ENCODE measurements around the gene IL21. TPM values are rescaled to one million over a fixed set of nuclear protein-coding genes. Genes with fewer than 3 reads are reported as not detected.

Gene IL21
- total RNA-seq, 1 experiment from 2014 or later = not detected

GRCh38 chr4:122616915-122617596 lies 3.8 kb downstream of the IL21 start:
- Histone ChIP-seq H3K23me2 (ENCODE audit: insufficient read length, low read depth, low read length, poor library complexity, severe bottlenecking) (no peaks in the 10 kb centered on the region), H3K9ac (ENCODE audit: extremely low read depth, insufficient read length, low read length) (no peak overlapping the region), H3K4ac (ENCODE audit: low read depth, low read length) (no peak overlapping the region), H4K91ac (ENCODE audit: insufficient read length, low read depth, low read length) (no peak overlapping the region), H3T11ph (ENCODE audit: low read length) (no peak overlapping the region), H2BK15ac (ENCODE audit: low read depth, low read length) (no peak overlapping the region), H3K27me3 (ENCODE audit: insufficient read depth, low read length) (no peaks in the 10 kb centered on the region), H3K79me1 (ENCODE audit: insufficient read depth, low read depth, low read length, poor library complexity, severe bottlenecking) (no peaks in the 10 kb centered on the region), H2BK12ac (ENCODE audit: insufficient read length, low read depth, low read length) (no peak overlapping the region), H4K8ac (replicated peaks; ENCODE audit: insufficient read length, low read depth, low read length) (no peak overlapping the region), H2AFZ (ENCODE audit: low read length) (no peak overlapping the region), H3K4me2 (ENCODE audit: insufficient read depth, insufficient read length, low read length) (no peak overlapping the region), H4K5ac (ENCODE audit: insufficient read length, low read depth, low read length) (no peak overlapping the region), H3K14ac (ENCODE audit: insufficient read depth, low read length) (no peak overlapping the region), H2BK5ac (ENCODE audit: insufficient read length, low read length) (no peak overlapping the region), H3K4me1 (ENCODE audit: insufficient read depth, low read length) (peaks cover 4% of the 10 kb centered on the region), H2BK120ac (ENCODE audit: low read depth, low read length, poor library complexity, severe bottlenecking) (no peak overlapping the region), H3K27ac (ENCODE audit: insufficient read length, low read depth, low read length) (no peak overlapping the region), H2AK5ac (ENCODE audit: insufficient read length, low read length) (no peak overlapping the region), H3K23ac (ENCODE audit: insufficient read length, low read depth, low read length) (no peak overlapping the region), H3K9me3 (ENCODE audit: control insufficient read depth, low read depth, low read length) (no peaks in the 10 kb centered on the region), H2BK20ac (ENCODE audit: low read depth, low read length, poor library complexity, severe bottlenecking) (no peak overlapping the region), H3K79me2 (ENCODE audit: insufficient read depth, low read length) (no peaks in the 10 kb centered on the region), H3K56ac (ENCODE audit: insufficient read length, low read depth, low read length) (no peak overlapping the region), H4K20me1 (ENCODE audit: control insufficient read depth, insufficient read depth, insufficient read length) (no peaks in the 10 kb centered on the region), H3K18ac (ENCODE audit: insufficient read length, low read depth, low read length) (no peak overlapping the region)
- Mint-ChIP-seq H3K4me1 (peaks cover 18 to 25% of the 10 kb centered on the region in 2 experiments), H3K27me3 (ENCODE audit: low read depth) (no peaks in the 10 kb centered on the region), H3K9me3 (no peaks in the 10 kb centered on the region), H3K27ac (no peak overlapping the region), H3K36me3 (ENCODE audit: insufficient read depth in 1 of 3, low read depth in 3 of 3) (no peaks in the 10 kb centered on the region), H3K4me3 (no peak overlapping the region)
- WGBS (ENCODE audit: extremely low coverage, insufficient read length, low lambda C conversion rate) = no CpG with 5 or more reads among the region's 6 CpGs
- DNase-seq = no peak
- TF ChIP-seq, protein P1, sequence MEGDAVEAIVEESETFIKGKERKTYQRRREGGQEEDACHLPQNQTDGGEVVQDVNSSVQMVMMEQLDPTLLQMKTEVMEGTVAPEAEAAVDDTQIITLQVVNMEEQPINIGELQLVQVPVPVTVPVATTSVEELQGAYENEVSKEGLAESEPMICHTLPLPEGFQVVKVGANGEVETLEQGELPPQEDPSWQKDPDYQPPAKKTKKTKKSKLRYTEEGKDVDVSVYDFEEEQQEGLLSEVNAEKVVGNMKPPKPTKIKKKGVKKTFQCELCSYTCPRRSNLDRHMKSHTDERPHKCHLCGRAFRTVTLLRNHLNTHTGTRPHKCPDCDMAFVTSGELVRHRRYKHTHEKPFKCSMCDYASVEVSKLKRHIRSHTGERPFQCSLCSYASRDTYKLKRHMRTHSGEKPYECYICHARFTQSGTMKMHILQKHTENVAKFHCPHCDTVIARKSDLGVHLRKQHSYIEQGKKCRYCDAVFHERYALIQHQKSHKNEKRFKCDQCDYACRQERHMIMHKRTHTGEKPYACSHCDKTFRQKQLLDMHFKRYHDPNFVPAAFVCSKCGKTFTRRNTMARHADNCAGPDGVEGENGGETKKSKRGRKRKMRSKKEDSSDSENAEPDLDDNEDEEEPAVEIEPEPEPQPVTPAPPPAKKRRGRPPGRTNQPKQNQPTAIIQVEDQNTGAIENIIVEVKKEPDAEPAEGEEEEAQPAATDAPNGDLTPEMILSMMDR (conservative IDR thresholded peaks at IDR 0.05) = no peak

Data from H9 (cell line).